ENCODE data around the gene BACH2.

The BACH2 gene

DNA sequence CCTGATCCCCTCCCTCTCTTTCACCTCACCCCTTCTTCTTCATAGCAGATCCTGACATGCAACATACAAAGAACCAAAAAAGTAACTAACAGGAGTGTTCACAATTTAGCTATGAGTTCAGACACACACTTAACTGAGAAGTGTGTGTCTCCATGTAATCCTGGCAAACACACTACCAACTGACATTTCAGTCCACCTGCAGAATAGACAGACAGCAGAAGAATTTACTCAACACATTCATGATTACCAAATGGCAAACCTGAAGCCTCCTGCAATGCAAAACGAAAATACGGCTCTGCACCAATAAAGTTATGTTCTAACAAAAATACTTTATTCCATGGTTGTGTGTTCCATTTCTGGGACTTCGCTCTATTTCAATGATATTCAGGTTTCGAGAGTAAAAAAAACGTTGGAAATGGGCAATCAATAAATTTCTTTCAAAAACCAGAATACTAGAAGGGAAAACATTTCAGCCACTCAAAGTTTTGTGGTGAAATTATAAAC is 2.6 kb downstream of the BACH2 start:
- H3K14ac ChIP-seq (ENCODE audit: low read length in 2 of 2) = no peak overlapping the region
- peaks cover 10 to 30% of the 10 kb centered on the region in 2 experiments for H3K27me3 ChIP-seq (ENCODE audit: control insufficient read depth in 1 of 2, insufficient read depth in 1 of 2, low read length in 2 of 2)
- H3K9me3 ChIP-seq (ENCODE audit: control insufficient read depth, low read length) = no peaks in the 10 kb centered on the region
- no peak overlapping the region for H4K91ac ChIP-seq (ENCODE audit: low read length)
- no peaks in the 10 kb centered on the region for H3K36me3 ChIP-seq (ENCODE audit: control insufficient read depth in 1 of 2, insufficient read depth in 2 of 2, low read depth in 1 of 2, low read length in 2 of 2)
- H3K9ac ChIP-seq (ENCODE audit: low read length) = no peak overlapping the region
- no peak overlapping the region for H2AK5ac ChIP-seq (ENCODE audit: low read length, severe bottlenecking)
- H4K8ac ChIP-seq (ENCODE audit: low read length) = no peak overlapping the region
- H3K4me1 ChIP-seq (ENCODE audit: control insufficient read depth, insufficient read depth, low read depth, low read length) = peaks cover 17% of the 10 kb centered on the region
- H3K23ac ChIP-seq (ENCODE audit: low read length in 2 of 2) = no peak overlapping the region
- H3K79me1 ChIP-seq (replicated peaks; ENCODE audit: low read length, poor library complexity, severe bottlenecking) = no peaks in the 10 kb centered on the region
- no peak overlapping the region for H2BK15ac ChIP-seq (ENCODE audit: low read depth, poor library complexity, severe bottlenecking)
- WGBS = 94% methylated on average over 2 of the region's 5 CpGs
- H3K27ac ChIP-seq (ENCODE audit: low read length, poor library complexity, severe bottlenecking) = no peak overlapping the region
- H3K18ac ChIP-seq (ENCODE audit: low read depth in 1 of 2, low read length in 2 of 2) = no peak overlapping the region
- H3K4me2 ChIP-seq (ENCODE audit: low read length, poor library complexity, severe bottlenecking) = no peak overlapping the region
- no peak overlapping the region for H2BK120ac ChIP-seq (ENCODE audit: low read depth, low read length)
- no peak overlapping the region for H2AFZ ChIP-seq (ENCODE audit: low read depth, low read length)
- H2BK5ac ChIP-seq (ENCODE audit: low read depth, low read length, poor library complexity, severe bottlenecking) = no peak overlapping the region
- no peak overlapping the region for H2BK12ac ChIP-seq (ENCODE audit: low read length in 2 of 2)
- H3K4me3 ChIP-seq (ENCODE audit: insufficient read depth in 1 of 2, low read depth in 1 of 2, low read length in 2 of 2) = no peak overlapping the region
- DNase-seq = no peak
- no peak overlapping the region for H3K4ac ChIP-seq (ENCODE audit: low read depth in 1 of 2, low read length in 2 of 2)

DNA sequence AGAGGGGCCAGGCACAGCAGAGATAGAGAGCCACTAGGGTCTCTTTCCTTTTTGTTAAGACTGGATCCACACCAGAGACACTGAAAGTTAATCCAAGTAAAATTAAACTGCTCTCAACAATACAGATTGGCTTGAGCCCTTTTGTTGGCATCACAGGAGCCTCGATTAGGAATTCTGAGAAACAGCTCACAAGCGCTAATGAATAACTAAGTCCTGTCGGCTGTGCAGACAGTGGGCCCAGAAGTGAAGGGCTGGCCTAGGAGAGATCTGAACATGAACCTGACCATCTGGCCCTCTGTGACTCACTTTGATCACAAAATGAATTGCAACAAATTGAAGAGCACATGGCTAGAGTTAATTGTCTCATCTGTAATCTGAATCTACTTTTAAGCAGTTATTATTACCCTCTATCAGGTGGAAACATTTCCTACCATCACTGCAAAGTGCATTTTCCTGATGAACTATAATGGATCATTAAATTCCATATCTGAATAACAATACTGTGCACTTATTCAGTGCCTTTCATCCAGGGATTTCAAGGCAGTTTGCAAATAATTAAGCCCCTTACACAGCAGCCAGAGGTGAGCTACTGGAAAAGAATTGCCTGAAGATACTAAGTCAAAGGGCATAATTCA is 3.2 kb downstream of the BACH2 start:
- Histone ChIP-seq H3K9ac (ENCODE audit: low read length) (no peak overlapping the region), H2BK5ac (ENCODE audit: low read depth, low read length, poor library complexity, severe bottlenecking) (no peak overlapping the region), H2AK5ac (ENCODE audit: low read length, severe bottlenecking) (no peak overlapping the region), H2AFZ (ENCODE audit: low read depth, low read length) (no peak overlapping the region), H3K4me3 (ENCODE audit: insufficient read depth in 1 of 2, low read depth in 1 of 2, low read length in 2 of 2) (no peak overlapping the region), H4K91ac (ENCODE audit: low read length) (no peak overlapping the region), H2BK15ac (ENCODE audit: low read depth, poor library complexity, severe bottlenecking) (no peak overlapping the region), H2BK120ac (ENCODE audit: low read depth, low read length) (no peak overlapping the region), H3K27me3 (ENCODE audit: control insufficient read depth in 1 of 2, insufficient read depth in 1 of 2, low read length in 2 of 2) (peaks cover 10 to 24% of the 10 kb centered on the region in 2 experiments), H3K9me3 (ENCODE audit: control insufficient read depth, low read length) (no peaks in the 10 kb centered on the region), H3K4ac (ENCODE audit: low read depth in 1 of 2, low read length in 2 of 2) (no peak overlapping the region), H3K79me1 (replicated peaks; ENCODE audit: low read length, poor library complexity, severe bottlenecking) (no peaks in the 10 kb centered on the region), H3K23ac (ENCODE audit: low read length in 2 of 2) (no peak overlapping the region), H3K36me3 (ENCODE audit: control insufficient read depth in 1 of 2, insufficient read depth in 2 of 2, low read depth in 1 of 2, low read length in 2 of 2) (no peaks in the 10 kb centered on the region), H3K14ac (ENCODE audit: low read length in 2 of 2) (no peak overlapping the region), H4K8ac (ENCODE audit: low read length) (no peak overlapping the region), H3K27ac (ENCODE audit: low read length, poor library complexity, severe bottlenecking) (no peak overlapping the region), H2BK12ac (ENCODE audit: low read length in 2 of 2) (no peak overlapping the region), H3K4me2 (ENCODE audit: low read length, poor library complexity, severe bottlenecking) (no peak overlapping the region), H3K18ac (ENCODE audit: low read depth in 1 of 2, low read length in 2 of 2) (no peak overlapping the region), H3K4me1 (ENCODE audit: control insufficient read depth, insufficient read depth, low read depth, low read length) (peaks cover 17% of the 10 kb centered on the region)
- WGBS = 90% methylated on average over 3 of the region's 3 CpGs
- DNase-seq = no peak

DNA sequence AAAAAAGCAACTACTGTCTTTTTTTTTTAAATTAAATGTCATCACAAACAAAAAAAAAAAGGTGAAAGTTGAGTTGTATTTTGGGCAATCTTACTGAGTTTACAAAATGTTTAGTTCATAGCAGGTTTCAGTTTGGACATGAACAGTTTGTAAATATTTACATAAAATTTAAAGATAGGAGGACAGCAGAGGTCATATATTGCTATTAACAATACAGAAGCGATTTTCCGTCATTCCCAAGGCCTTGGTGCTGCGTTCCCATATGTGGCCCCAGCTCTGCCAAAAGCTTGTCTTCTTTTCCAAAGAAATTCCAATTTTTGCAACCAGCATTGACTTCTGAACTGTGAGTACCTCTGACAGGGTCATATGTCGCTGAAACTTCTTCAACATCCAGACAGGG is 5.1 kb downstream of the BACH2 start:
- Histone ChIP-seq H2AFZ (ENCODE audit: low read depth, low read length) (no peak overlapping the region), H4K8ac (ENCODE audit: low read length) (no peak overlapping the region), H2AK5ac (ENCODE audit: low read length, severe bottlenecking) (no peak overlapping the region), H3K9ac (ENCODE audit: low read length) (no peak overlapping the region), H3K36me3 (ENCODE audit: control insufficient read depth in 1 of 2, insufficient read depth in 2 of 2, low read depth in 1 of 2, low read length in 2 of 2) (no peaks in the 10 kb centered on the region), H3K4ac (ENCODE audit: low read depth in 1 of 2, low read length in 2 of 2) (no peak overlapping the region), H2BK15ac (ENCODE audit: low read depth, poor library complexity, severe bottlenecking) (no peak overlapping the region), H3K27me3 (ENCODE audit: control insufficient read depth in 1 of 2, insufficient read depth in 1 of 2, low read length in 2 of 2) (peaks cover 10 to 12% of the 10 kb centered on the region in 2 experiments), H3K4me3 (ENCODE audit: insufficient read depth in 1 of 2, low read depth in 1 of 2, low read length in 2 of 2) (no peak overlapping the region), H3K14ac (ENCODE audit: low read length in 2 of 2) (no peak overlapping the region), H4K91ac (ENCODE audit: low read length) (no peak overlapping the region), H3K27ac (ENCODE audit: low read length, poor library complexity, severe bottlenecking) (no peak overlapping the region), H3K9me3 (ENCODE audit: control insufficient read depth, low read length) (peaks cover 3% of the 10 kb centered on the region), H3K79me1 (replicated peaks; ENCODE audit: low read length, poor library complexity, severe bottlenecking) (no peaks in the 10 kb centered on the region), H3K23ac (ENCODE audit: low read length in 2 of 2) (no peak overlapping the region), H2BK120ac (ENCODE audit: low read depth, low read length) (no peak overlapping the region), H2BK5ac (ENCODE audit: low read depth, low read length, poor library complexity, severe bottlenecking) (no peak overlapping the region), H3K4me1 (ENCODE audit: control insufficient read depth, insufficient read depth, low read depth, low read length) (peaks cover 14% of the 10 kb centered on the region), H3K4me2 (ENCODE audit: low read length, poor library complexity, severe bottlenecking) (no peak overlapping the region), H3K18ac (ENCODE audit: low read depth in 1 of 2, low read length in 2 of 2) (no peak overlapping the region), H2BK12ac (ENCODE audit: low read length in 2 of 2) (no peak overlapping the region)
- 91% methylated on average over 4 of the region's 4 CpGs for WGBS
- DNase-seq = no peak

DNA sequence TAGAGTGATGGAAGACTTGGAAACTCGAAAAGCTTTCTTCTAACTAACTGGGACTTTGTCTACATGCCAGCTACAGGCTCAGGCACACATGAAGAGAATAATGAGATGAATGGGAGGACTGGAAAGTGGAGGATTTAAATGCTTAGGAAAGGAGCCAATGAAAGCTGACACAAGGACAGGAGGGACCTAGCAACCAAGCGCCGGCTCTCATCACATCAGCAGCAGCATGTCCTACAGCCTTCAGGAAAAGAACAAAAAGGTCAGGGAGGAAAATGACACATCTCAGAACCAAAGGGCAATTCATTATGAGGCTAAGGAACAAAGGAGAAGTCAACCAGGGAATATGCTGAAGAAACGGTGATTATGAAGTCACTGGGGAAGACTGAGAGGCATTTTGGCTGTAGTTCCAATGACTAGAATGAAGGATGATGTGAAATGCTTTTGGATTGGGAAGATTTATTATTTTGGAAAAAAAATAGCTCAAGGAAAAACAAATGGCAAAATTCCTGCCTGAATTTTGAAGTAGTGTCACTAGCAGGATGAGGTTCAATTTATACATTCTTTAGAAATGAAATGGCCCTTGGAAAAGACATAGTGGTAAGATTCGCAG is 5.7 kb downstream of the BACH2 start:
- Histone ChIP-seq H3K4me1 (ENCODE audit: control insufficient read depth, insufficient read depth, low read depth, low read length) (peaks cover 13% of the 10 kb centered on the region), H2AK5ac (ENCODE audit: low read length, severe bottlenecking) (no peak overlapping the region), H3K14ac (ENCODE audit: low read length in 2 of 2) (no peak overlapping the region), H2BK5ac (ENCODE audit: low read depth, low read length, poor library complexity, severe bottlenecking) (no peak overlapping the region), H3K27me3 (ENCODE audit: control insufficient read depth in 1 of 2, insufficient read depth in 1 of 2, low read length in 2 of 2) (peaks cover 10 to 12% of the 10 kb centered on the region in 2 experiments), H3K79me1 (replicated peaks; ENCODE audit: low read length, poor library complexity, severe bottlenecking) (no peaks in the 10 kb centered on the region), H3K23ac (ENCODE audit: low read length in 2 of 2) (no peak overlapping the region), H3K4me2 (ENCODE audit: low read length, poor library complexity, severe bottlenecking) (no peak overlapping the region), H4K91ac (ENCODE audit: low read length) (no peak overlapping the region), H3K4ac (ENCODE audit: low read depth in 1 of 2, low read length in 2 of 2) (no peak overlapping the region), H2BK120ac (ENCODE audit: low read depth, low read length) (no peak overlapping the region), H2BK12ac (ENCODE audit: low read length in 2 of 2) (no peak overlapping the region), H3K9me3 (ENCODE audit: control insufficient read depth, low read length) (peaks cover 3% of the 10 kb centered on the region), H3K27ac (ENCODE audit: low read length, poor library complexity, severe bottlenecking) (no peak overlapping the region), H3K4me3 (ENCODE audit: insufficient read depth in 1 of 2, low read depth in 1 of 2, low read length in 2 of 2) (no peak overlapping the region), H3K18ac (ENCODE audit: low read depth in 1 of 2, low read length in 2 of 2) (no peak overlapping the region), H2AFZ (ENCODE audit: low read depth, low read length) (no peak overlapping the region), H4K8ac (ENCODE audit: low read length) (no peak overlapping the region), H3K36me3 (ENCODE audit: control insufficient read depth in 1 of 2, insufficient read depth in 2 of 2, low read depth in 1 of 2, low read length in 2 of 2) (no peaks in the 10 kb centered on the region), H3K9ac (ENCODE audit: low read length) (no peak overlapping the region), H2BK15ac (ENCODE audit: low read depth, poor library complexity, severe bottlenecking) (no peak overlapping the region)
- no peak for DNase-seq
- WGBS = 88% methylated on average over 3 of the region's 5 CpGs
